SJCRH30 (cell line): ENCODE results near the gene NAXD. TPM values are rescaled to one million over a fixed set of nuclear protein-coding genes. Genes with fewer than 3 reads are reported as not detected.

ENCODE experiments used
- DNase-seq, 2 experiments: peaks; one replicate each; pipeline ENCODE4 v3.0.0-alpha.2; 2015 to 2020
- H3K27ac ChIP-seq: fragments of 250-450 bp; sonication (Bioruptor Pico); 2 replicates; pipeline ENCODE4 v1.5.1; 2020; ENCODE audit warnings: mild to moderate bottlenecking, moderate library complexity
- H3K27me3 ChIP-seq: fragments of 250-450 bp; sonication (Bioruptor Pico); 2 replicates; pipeline ENCODE4 v1.5.1; 2020; ENCODE audit warnings: mild to moderate bottlenecking, moderate library complexity
- H3K36me3 ChIP-seq: fragments of 250-450 bp; sonication (Bioruptor Pico); 2 replicates; pipeline ENCODE4 v1.5.1; 2020; ENCODE audit warnings: mild to moderate bottlenecking, moderate library complexity
- H3K4me1 ChIP-seq: fragments of 250-450 bp; sonication (Bioruptor Pico); 2 replicates; pipeline ENCODE4 v1.5.1; 2020; ENCODE audit warnings: mild to moderate bottlenecking, moderate library complexity
- H3K4me3 ChIP-seq: fragments of 250-450 bp; sonication (Bioruptor Pico); 2 replicates; pipeline ENCODE4 v1.5.1; 2020; ENCODE audit warnings: mild to moderate bottlenecking, moderate library complexity
- H3K9me3 ChIP-seq: fragments of 250-450 bp; sonication (Bioruptor Pico); replicated peaks from 2 replicates; pipeline ENCODE4 v1.5.1; 2020; ENCODE audit warnings: mild to moderate bottlenecking, moderate library complexity
- total RNA-seq: library from RNA; depleted of rRNA; stranded (reverse); fragments of >200 nt; shearing (Covaris generic); gene quantifications from 2 replicates; pipeline ENCODE4 v1.2.3, GENCODE V29; 2014; rRNA removed

The NAXD gene
- total RNA-seq, 1 experiment from 2014 or later, result 19.5 TPM

DNA sequence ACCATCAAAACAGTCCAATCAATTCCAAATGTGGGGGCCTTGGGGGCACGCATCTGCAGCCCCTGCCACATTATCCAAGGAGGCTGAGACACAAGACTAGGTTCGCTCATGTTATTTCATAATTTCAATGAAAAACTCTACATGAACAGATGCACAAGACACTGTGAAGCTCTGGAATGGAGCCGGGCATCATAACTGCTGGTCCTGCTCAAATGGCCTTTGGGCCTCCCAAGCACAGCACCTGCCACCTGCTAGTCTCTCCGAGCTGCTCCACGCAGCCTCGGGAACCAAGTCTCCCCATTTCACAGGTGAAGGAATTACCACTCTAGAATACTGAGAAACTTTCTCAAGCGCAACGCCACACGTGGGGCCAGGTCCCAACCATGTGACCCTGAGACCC lies 73.7 kb downstream of the NAXD start:
- no peak overlapping the region for H3K27ac ChIP-seq
- no peaks in the 10 kb centered on the region for H3K9me3 ChIP-seq
- H3K4me1 ChIP-seq, result no peaks in the 10 kb centered on the region
- no peak for DNase-seq
- no peak overlapping the region for H3K4me3 ChIP-seq
- no peaks in the 10 kb centered on the region for H3K27me3 ChIP-seq
- peaks cover 3% of the 10 kb centered on the region; the same call in 1 of the 2 replicates for H3K36me3 ChIP-seq

Other genes with a start within 250 kb of the NAXD start
- gene RAB20, start 53.8 kb upstream of the NAXD start, total RNA-seq, result 5.7 and 5.8 TPM in 2 replicates
- gene CARS2, start 90.6 kb downstream of the NAXD start, total RNA-seq, result 31.2 TPM in 2 replicates
- gene ING1, start 98.2 kb downstream of the NAXD start, total RNA-seq, result 11.8 and 12.2 TPM in 2 replicates